Pancreas (tissue), 10 donors: ENCODE data around the gene PCGF3. TPM values are rescaled to one million over a fixed set of nuclear protein-coding genes. Genes with fewer than 3 reads are reported as not detected.
"Not testable (repeated sequence)": the region's sequence is repeated elsewhere in the genome, so short reads cannot be mapped to it uniquely, and the experiment has no call there.

ENCODE experiments used
- ATAC-seq, 4 donors: fragments of 200-7000 bp; cut with Tn5 transposase; one replicate each; pipeline versions ENCODE4 v1.8.0 to v1.9.1; 2020; ENCODE audit warnings: mild to moderate bottlenecking in 4 of 4, moderate library complexity in 4 of 4
- DNase-seq, 6 donors: peaks; one replicate each; pipeline ENCODE4 v3.0.0-alpha.2; 2020
- FAIRE-seq: peaks from 2 replicates; lab custom pipeline; 2012; peaks lifted over from hg19 to GRCh38; lab: Jason Lieb, UNC
- H3K27ac ChIP-seq, 4 donors: fragments of 200-600 bp; sonication (generic); 1 replicate in 3 of 4; 2 replicates in 1 of 4; pipeline versions ENCODE4 v1.5.0 to v1.8.0; 2020
- H3K27me3 ChIP-seq, 4 donors: fragments of 200-600 bp; one replicate each; pipeline ENCODE4 v1.8.0; 2021
- H3K36me3 ChIP-seq, 3 donors: fragments of 200-600 bp; sonication (generic) in 1 of 3; one replicate each; pipeline versions ENCODE4 v1.5.0 to v1.8.0; 2020 to 2021
- H3K4me1 ChIP-seq, 3 donors: fragments of 200-600 bp; one replicate each; pipeline ENCODE4 v1.8.0; 2021
- H3K4me3 ChIP-seq, 4 donors: fragments of 200-600 bp; sonication (generic) in 2 of 4; one replicate each; pipeline versions ENCODE4 v1.5.0 to v1.8.0; 2020 to 2021
- H3K9me3 ChIP-seq, 4 donors: fragments of 200-600 bp; one replicate each; pipeline ENCODE4 v1.8.0; 2021
- WGBS, 2 donors: extraction: QIAGEN DNeasy Blood & Tissue Kit; methylation state at CpG; one replicate each; pipeline ENCODE4 v1.1.7; 2013; 5-methylcytosine and 5-hydroxymethylcytosine counted together
- intact Hi-C, 3 donors: fragments of 100-400 bp; cut with DNase I; formaldehyde crosslinking; loops; one replicate each; pipeline versions ENCODE4 v1.11.1 to v1.14.2; 2022
- polyA plus RNA-seq, 2 donors: library from polyadenylated mRNA; stranded (reverse); fragments of 200-250 nt; gene quantifications; one replicate each; pipeline ENCODE4 v1.2.3, GENCODE V29; 2013
- total RNA-seq, 6 donors: library from RNA; stranded (reverse); fragmentation: NEBNext Ultra II Directional in 4 of 6; extraction: Animal tissue kit (Norgen Biotek cat#: 25700) in 4 of 6; gene quantifications; one replicate each; pipeline versions ENCODE4 v1.2.1 to v1.2.4, GENCODE V29; 2021 to 2023
- TF ChIP-seq, protein P1 (sequence below), 4 donors: fragments of 200-600 bp; sonication (generic) in 3 of 4; IDR thresholded peaks; one replicate each; pipeline versions ENCODE4 v1.5.0 to v1.8.0; 2021; ENCODE audit warnings: antibody characterized with exemption in 4 of 4
- donor health status: healthy with polysubstance abuse.
- donor health status: DM: no; HTN: no; CAD: no; lungs with moderate emphysema.
- donor health status: DM: no; HTN: no; CAD: no.
- donor health status: control.
- donor health status: control.
- donor health status: Bipolar disorder and iron deficiency.
- donor health status: DM: yes; HTN: yes; CAD: no.
- donor health status: DM: no; HTN: no; CAD: no.
- donor health status: DM: no; HTN: no; CAD: no.
- donor health status: DM: yes; HTN: yes; CAD: no.

Gene PCGF3
- total and polyA plus RNA-seq, 8 donors = 12.3 to 66.8 (median 17.7) TPM

DNA sequence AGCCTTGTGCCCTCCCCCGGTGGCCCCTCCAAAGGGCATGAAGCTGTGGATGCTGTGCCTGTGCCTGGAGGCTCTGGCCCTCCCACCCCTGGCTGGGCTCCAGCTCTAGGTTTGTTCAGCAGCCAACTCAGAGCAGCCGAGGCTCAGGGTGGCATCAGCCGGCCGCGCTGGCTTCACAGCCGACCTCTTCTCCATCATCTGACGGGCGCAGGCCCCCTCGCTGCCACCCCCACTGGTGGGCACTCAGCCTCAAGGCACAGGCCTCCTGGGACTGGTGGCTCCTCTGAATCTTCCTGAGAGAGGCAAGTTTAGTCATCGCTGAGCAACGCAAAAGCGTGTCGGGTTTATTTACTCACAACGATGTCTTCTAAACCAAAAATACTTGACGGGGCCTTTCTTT lies 46.0 kb downstream of the PCGF3 start:
- WGBS, 2 donors = 90 to 91% methylated on average over 15 of the region's 15 CpGs
- Histone ChIP-seq H3K9me3 (no peaks in the 10 kb centered on the region), H3K27me3 (no peaks in the 10 kb centered on the region), H3K36me3 (peaks cover 0 to 12% (median 0%) of the 10 kb centered on the region in 3 donors), H3K27ac (no peak overlapping the region), H3K4me3 (no peak overlapping the region), H3K4me1 (no peaks in the 10 kb centered on the region)
- TF ChIP-seq, protein P1, sequence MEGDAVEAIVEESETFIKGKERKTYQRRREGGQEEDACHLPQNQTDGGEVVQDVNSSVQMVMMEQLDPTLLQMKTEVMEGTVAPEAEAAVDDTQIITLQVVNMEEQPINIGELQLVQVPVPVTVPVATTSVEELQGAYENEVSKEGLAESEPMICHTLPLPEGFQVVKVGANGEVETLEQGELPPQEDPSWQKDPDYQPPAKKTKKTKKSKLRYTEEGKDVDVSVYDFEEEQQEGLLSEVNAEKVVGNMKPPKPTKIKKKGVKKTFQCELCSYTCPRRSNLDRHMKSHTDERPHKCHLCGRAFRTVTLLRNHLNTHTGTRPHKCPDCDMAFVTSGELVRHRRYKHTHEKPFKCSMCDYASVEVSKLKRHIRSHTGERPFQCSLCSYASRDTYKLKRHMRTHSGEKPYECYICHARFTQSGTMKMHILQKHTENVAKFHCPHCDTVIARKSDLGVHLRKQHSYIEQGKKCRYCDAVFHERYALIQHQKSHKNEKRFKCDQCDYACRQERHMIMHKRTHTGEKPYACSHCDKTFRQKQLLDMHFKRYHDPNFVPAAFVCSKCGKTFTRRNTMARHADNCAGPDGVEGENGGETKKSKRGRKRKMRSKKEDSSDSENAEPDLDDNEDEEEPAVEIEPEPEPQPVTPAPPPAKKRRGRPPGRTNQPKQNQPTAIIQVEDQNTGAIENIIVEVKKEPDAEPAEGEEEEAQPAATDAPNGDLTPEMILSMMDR (IDR thresholded peaks at IDR 0.05) = no peak
- intact Hi-C loops = no loop called here
- ATAC-seq = no peak
- FAIRE-seq = no peak
- DNase-seq = peak in 1 of 6 donors; percentile 68

DNA sequence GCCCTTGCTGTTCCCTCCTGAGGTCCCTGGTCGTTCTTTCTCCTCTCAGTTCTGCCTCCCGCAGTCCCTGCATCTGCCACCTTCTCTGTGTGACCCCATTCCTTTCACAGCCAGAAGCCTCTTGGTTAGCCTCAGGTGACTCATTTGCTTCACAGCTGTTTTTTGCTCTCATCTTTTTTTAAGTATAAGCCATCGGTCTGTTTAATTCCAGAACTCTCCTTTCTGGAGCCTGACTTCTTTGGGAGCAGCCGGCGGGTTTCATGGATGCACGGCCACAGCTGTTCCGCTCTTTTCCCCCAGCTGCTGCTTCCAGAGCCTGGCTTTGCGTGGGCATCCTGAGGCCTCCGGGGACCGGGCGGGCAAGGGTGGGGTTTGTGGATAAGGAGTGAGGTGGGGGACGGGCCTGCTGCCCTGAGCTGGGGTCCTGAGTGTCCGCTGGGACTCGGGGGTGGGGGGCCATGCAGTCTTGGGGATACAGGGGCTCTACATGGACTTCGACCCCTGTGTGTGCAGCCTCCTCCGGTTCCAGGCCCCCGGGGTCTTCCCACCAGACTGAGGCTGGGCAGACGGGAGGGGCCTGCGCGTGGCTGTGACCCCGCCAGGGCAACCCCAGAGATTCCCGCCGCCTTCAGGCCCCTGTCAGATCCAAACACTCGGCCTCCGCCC lies 46.7 kb downstream of the PCGF3 start:
- no peaks in the 10 kb centered on the region for H3K9me3 ChIP-seq

DNA sequence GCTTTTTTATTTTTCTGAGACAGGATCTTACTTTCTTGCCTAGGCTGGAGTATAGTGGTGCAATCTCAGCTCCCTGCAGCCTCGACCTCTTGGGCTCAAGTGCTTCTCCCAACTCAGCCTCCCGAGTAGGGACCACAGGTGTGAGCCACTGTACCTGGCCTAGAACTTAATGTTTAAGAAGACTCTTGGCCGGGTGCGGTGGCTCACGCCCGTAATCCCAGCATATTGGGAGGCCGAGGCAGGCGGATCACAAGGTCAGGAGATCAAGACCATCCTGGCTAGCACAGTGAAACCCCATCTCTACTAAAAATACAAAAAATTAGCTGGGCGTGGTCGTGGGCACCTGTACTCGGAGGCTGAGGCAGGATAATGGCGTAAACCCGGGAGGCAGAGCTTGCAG lies 47.6 kb downstream of the PCGF3 start:
- 97 to 98% methylated on average over 13 of the region's 13 CpGs for WGBS, 2 donors
- peaks cover 0 to 12% (median 0%) of the 10 kb centered on the region in 3 donors for H3K36me3 ChIP-seq
- H3K4me3 ChIP-seq, ATAC-seq, FAIRE-seq, H3K9me3 ChIP-seq, H3K4me1 ChIP-seq, intact Hi-C loops, H3K27ac ChIP-seq, H3K27me3 ChIP-seq: not testable (repeated sequence)
- peak in 2 of 6 donors; percentile 6 to 38 for DNase-seq

More for the DNA sequence above, 46.7 kb downstream of the PCGF3 start:
- intact Hi-C loops = no loop called here
- peak in 1 of 6 donors; percentile 75 for DNase-seq
- Histone ChIP-seq H3K36me3 (peaks cover 0 to 12% (median 0%) of the 10 kb centered on the region in 3 donors), H3K27ac (no peak overlapping the region), H3K27me3 (no peaks in the 10 kb centered on the region), H3K4me1 (no peaks in the 10 kb centered on the region), H3K4me3 (no peak overlapping the region)
- FAIRE-seq = no peak
- TF ChIP-seq, protein P1 (IDR thresholded peaks at IDR 0.05) = no peak
- no peak for ATAC-seq
- WGBS, 2 donors = 96% methylated on average over 25 of the region's 25 CpGs

DNA sequence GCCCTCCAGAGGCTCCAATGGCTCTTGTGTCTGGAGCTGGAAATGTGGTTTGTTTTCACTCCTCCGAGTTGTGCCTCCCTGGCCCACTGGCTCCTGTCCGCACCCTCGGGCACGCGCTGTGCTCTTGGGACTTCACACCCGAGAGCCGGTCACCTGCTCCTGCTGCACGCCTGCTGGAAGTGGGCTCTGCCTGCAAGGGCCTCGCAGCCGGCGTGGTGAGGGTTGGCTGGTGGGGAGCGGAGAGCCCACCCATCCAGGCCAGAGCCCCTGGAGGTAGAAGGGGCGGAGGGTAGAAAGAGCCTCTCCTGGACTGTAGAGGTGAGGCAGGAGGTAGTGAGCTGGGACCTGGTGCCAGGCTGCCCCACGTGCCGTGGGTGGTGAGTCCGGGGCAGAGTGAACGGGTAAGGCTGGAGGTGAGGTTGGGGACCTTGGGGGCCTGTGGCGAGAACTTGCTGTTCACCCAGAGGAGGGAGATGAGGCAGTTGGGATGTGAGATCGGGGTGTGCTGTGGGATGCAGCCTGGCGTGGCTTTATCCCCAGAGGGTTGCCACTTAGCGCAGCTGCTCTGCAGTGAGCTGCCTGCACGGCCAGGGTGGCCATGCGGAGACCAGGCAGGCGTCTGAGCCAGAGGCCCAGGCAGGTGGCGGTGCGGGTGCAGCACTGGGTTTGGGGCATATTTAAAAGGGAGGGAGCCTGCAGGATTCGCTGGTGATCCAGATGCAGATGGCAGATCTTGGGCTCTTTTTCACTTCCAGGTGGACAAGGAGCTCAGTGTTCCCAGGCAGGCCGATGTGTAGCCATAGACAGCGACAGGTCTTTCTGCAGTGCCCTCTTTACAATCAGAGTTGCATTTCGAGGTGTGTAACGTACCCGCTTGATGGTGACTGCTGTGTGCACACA lies 48.8 kb downstream of the PCGF3 start:
- H3K9me3 ChIP-seq = no peaks in the 10 kb centered on the region
- WGBS, 2 donors = 95 to 97% methylated on average over 32 of the region's 32 CpGs

DNA sequence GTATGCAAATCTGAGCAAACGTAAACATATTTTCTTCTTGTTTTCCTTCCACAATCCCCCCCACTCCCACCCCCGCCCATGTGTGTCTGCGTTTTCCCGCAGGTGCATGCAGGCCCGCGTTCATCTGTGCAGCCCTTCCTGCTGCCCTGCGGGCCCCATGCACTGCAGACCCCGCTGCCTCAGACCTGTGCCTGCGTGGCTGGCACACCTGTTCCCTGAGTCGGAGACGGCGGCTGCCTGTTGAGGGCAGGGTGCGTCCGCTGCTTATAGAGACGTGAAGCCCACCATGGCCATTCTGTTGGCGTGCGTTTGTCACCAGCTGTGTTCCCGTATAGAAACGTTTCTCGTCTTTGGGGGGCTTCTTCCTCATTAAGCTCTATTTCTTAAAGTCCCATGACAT lies 51.5 kb downstream of the PCGF3 start:
- no peak for FAIRE-seq
- 92 to 95% methylated on average over 20 of the region's 20 CpGs for WGBS, 2 donors
- intact Hi-C loops = no loop called here
- H3K36me3 ChIP-seq = peaks cover under 1 to 22% (median 5%) of the 10 kb centered on the region in 3 donors
- no peaks in the 10 kb centered on the region for H3K27me3 ChIP-seq
- no peaks in the 10 kb centered on the region for H3K9me3 ChIP-seq
- DNase-seq = peak in 2 of 6 donors; percentile 24 to 60
- ATAC-seq = no peak
- H3K4me3 ChIP-seq = no peak overlapping the region
- no peak overlapping the region for H3K27ac ChIP-seq
- H3K4me1 ChIP-seq = no peaks in the 10 kb centered on the region
- TF ChIP-seq, protein P1 (IDR thresholded peaks at IDR 0.05) = no peak

More for the DNA sequence above, 48.8 kb downstream of the PCGF3 start:
- peaks cover 0 to 12% (median 0%) of the 10 kb centered on the region in 3 donors for H3K36me3 ChIP-seq
- ATAC-seq (peak in 1 of 4 donors; percentile 4), FAIRE-seq (no peak), DNase-seq (peak in 2 of 6 donors; percentile 26 to 71)
- no peaks in the 10 kb centered on the region for H3K4me1 ChIP-seq
- intact Hi-C loops = no loop called here
- no peak overlapping the region for H3K4me3 ChIP-seq
- TF ChIP-seq, protein P1 (IDR thresholded peaks at IDR 0.05) = no peak
- no peak overlapping the region for H3K27ac ChIP-seq
- H3K27me3 ChIP-seq = no peaks in the 10 kb centered on the region

DNA sequence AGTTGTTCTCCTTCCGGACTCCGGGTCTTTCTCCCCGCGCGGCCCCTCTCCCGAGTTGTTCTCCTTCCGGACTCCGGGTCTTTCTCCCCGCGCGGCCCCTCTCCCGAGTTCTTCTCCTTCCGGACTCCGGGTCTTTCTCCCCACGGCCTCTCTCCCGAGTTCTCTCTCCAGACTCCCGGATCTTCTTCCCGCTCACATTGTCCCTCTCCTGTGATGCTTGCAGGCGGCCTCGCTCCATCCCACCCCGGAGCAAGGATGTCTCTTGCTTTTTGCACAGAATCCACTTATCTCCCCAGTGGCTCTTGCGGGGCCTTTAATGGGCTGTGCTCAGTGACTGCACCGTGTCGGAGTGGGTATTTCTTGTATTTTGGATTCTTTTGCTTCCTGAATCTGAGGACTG lies 54.2 kb downstream of the PCGF3 start:
- ATAC-seq, H3K4me3 ChIP-seq, FAIRE-seq, H3K27ac ChIP-seq, H3K9me3 ChIP-seq, intact Hi-C loops, H3K4me1 ChIP-seq, H3K27me3 ChIP-seq: not testable (repeated sequence)
- 90 to 91% methylated on average over 12 to 18 of the region's 24 CpGs for WGBS, 2 donors
- DNase-seq = peak in 2 of 6 donors; percentile 9 to 36
- H3K36me3 ChIP-seq = peaks cover 5 to 22% (median 5%) of the 10 kb centered on the region in 3 donors
